SK-N-SH (cell line): ENCODE data around the gene PHYH. TPM values are rescaled to one million over a fixed set of nuclear protein-coding genes. Genes with fewer than 3 reads are reported as not detected.
"Not testable (repeated sequence)": the region's sequence is repeated elsewhere in the genome, so short reads cannot be mapped to it uniquely, and the experiment has no call there.

Experiments used
- CTCF ChIA-PET: fragments of 300-600, 350-600 bp; formaldehyde crosslinking; extraction: SDS; loops from one replicate; lab custom pipeline; 2021; lab: Yijun Ruan, JAX
- POLR2A ChIA-PET: fragments of 350-600 bp; sonication (Branson Sonifier 250); formaldehyde crosslinking; extraction: SDS; loops from one replicate; lab custom pipeline; 2020; ENCODE audit warnings: antibody characterized with exemption, inconsistent platforms; lab: Yijun Ruan, JAX
- DNase-seq: peaks from one replicate; pipeline ENCODE4 v3.0.0; 2012
- H2AFZ ChIP-seq: fragments of 200-600 bp; sonication (generic); 2 replicates; pipeline ENCODE4 v1.8.1; 2016; ENCODE audit warnings: antibody characterized with exemption, mild to moderate bottlenecking, low read depth
- H3F3A ChIP-seq: fragments of 200-600 bp; sonication (generic); replicated peaks from 2 replicates; pipeline ENCODE3; 2016; ENCODE audit warnings: antibody characterized with exemption, mild to moderate bottlenecking; ENCODE audit not compliant: insufficient read depth
- H3K27ac ChIP-seq, 2 experiments: fragments of 200-500 bp in 1 of 2; fragments of 200-600 bp in 1 of 2; sonication (Bioruptor generic) in 1 of 2; sonication (generic), shearing (Covaris generic) in 1 of 2; 2 replicates each; pipeline versions ENCODE4 v1.5.1 to v1.6.1; 2014 to 2016; ENCODE audit warnings: low read depth in 2 of 2, inconsistent platforms in 1 of 2, low read length in 1 of 2, mild to moderate bottlenecking in 1 of 2, mixed read lengths in 1 of 2
- H3K27me3 ChIP-seq: fragments of 200-600 bp; sonication (generic), shearing (Covaris generic); 2 replicates; pipeline ENCODE4 v1.6.1; 2016; ENCODE audit warnings: mixed run types; ENCODE audit not compliant: insufficient read depth
- H3K36me3 ChIP-seq, 2 experiments: fragments of 200-500 bp in 1 of 2; fragments of 200-600 bp in 1 of 2; sonication (Bioruptor generic) in 1 of 2; sonication (generic) in 1 of 2; replicated peaks in 1 of 2; 2 replicates each; pipeline versions ENCODE3 to v1.5.1; 2014 to 2016; ENCODE audit warnings: low read length in 1 of 2, mild to moderate bottlenecking in 1 of 2; ENCODE audit not compliant: insufficient read depth in 2 of 2, control insufficient read depth in 1 of 2
- H3K4me1 ChIP-seq, 2 experiments: fragments of 200-500 bp in 1 of 2; fragments of 200-600 bp in 1 of 2; sonication (Bioruptor generic) in 1 of 2; sonication (generic), shearing (Covaris generic) in 1 of 2; 2 replicates each; pipeline versions ENCODE4 v1.5.1 to v1.6.1; 2014 to 2016; ENCODE audit warnings: low read depth in 1 of 2, low read length in 1 of 2, mixed run types in 1 of 2; ENCODE audit not compliant: insufficient read depth in 2 of 2, control insufficient read depth in 1 of 2
- H3K4me2 ChIP-seq: fragments of 200-600 bp; sonication (generic), shearing (Covaris generic); 2 replicates; pipeline ENCODE4 v1.6.1; 2017; ENCODE audit warnings: mixed run types
- H3K4me3 ChIP-seq, 2 experiments: fragments of 200-500 bp in 1 of 2; fragments of 200-600 bp in 1 of 2; sonication (Bioruptor generic) in 1 of 2; sonication (generic), shearing (Covaris generic) in 1 of 2; 2 replicates each; pipeline versions ENCODE4 v1.5.1 to v1.8.1; 2014 to 2016; ENCODE audit warnings: low read depth in 2 of 2, inconsistent platforms in 1 of 2, low read length in 1 of 2, mild to moderate bottlenecking in 1 of 2, mixed read lengths in 1 of 2, moderate library complexity in 1 of 2
- H3K79me2 ChIP-seq: fragments of 200-600 bp; sonication (generic); 2 replicates; pipeline ENCODE4 v1.8.1; 2017; ENCODE audit warnings: mild to moderate bottlenecking; ENCODE audit not compliant: insufficient read depth
- H3K9ac ChIP-seq: fragments of 200-600 bp; sonication (generic); 2 replicates; pipeline ENCODE4 v1.6.1; 2017; ENCODE audit warnings: mixed run types
- H3K9me2 ChIP-seq: fragments of 200-600 bp; sonication (generic); 2 replicates; pipeline ENCODE4 v1.6.1; 2017; ENCODE audit warnings: mixed run types
- H3K9me3 ChIP-seq: fragments of 200-600 bp; sonication (generic); 2 replicates; pipeline ENCODE4 v1.6.1; 2017; ENCODE audit warnings: mixed run types, mild to moderate bottlenecking, moderate library complexity
- H4K20me1 ChIP-seq: fragments of 200-600 bp; sonication (generic); 2 replicates; pipeline ENCODE4 v1.6.1; 2017; ENCODE audit warnings: mild to moderate bottlenecking, mixed run types; ENCODE audit not compliant: insufficient read depth
- CHD2 ChIP-seq: fragments of 150-350 bp; IDR thresholded peaks from 2 replicates; pipeline ENCODE4 v1.6.1; 2018; ENCODE audit warnings: low read length; ENCODE audit not compliant: partially characterized antibody
- FOSL2 ChIP-seq: IDR thresholded peaks from 2 replicates; pipeline ENCODE4 v1.4.0; 2012; ENCODE audit warnings: low read depth, mild to moderate bottlenecking, moderate library complexity, borderline replicate concordance
- FOXJ3 ChIP-seq: sonication (generic); formaldehyde crosslinking; IDR thresholded peaks from 2 replicates; pipeline ENCODE4 v1.5.1; 2020; ENCODE audit warnings: mild to moderate bottlenecking, missing genetic modification reagents
- FOXM1 ChIP-seq: IDR thresholded peaks from 2 replicates; pipeline ENCODE4 v1.4.0; 2012; ENCODE audit warnings: low read depth, mild to moderate bottlenecking
- MEF2A ChIP-seq: IDR thresholded peaks from 2 replicates; pipeline ENCODE4 v1.4.0; 2012; ENCODE audit warnings: low read depth, borderline replicate concordance
- MXI1 ChIP-seq: IDR thresholded peaks from 2 replicates; pipeline ENCODE4 v1.6.1; 2012; ENCODE audit warnings: mild to moderate bottlenecking, low read depth, low read length, improper control_type of control experiment
- NFIC ChIP-seq: IDR thresholded peaks from 2 replicates; pipeline ENCODE4 v1.4.0; 2012; ENCODE audit warnings: borderline replicate concordance
- POLR2AphosphoS5 ChIP-seq: IDR thresholded peaks from 2 replicates; pipeline ENCODE4 v1.6.1; 2012; ENCODE audit warnings: low read depth, low read length
- RCOR1 ChIP-seq: fragments of 150-350 bp; IDR thresholded peaks from 2 replicates; pipeline ENCODE4 v1.6.1; 2017; ENCODE audit warnings: antibody characterized with exemption, low read length
- RFX5 ChIP-seq: IDR thresholded peaks from 2 replicates; pipeline ENCODE4 v1.6.1; 2012; ENCODE audit warnings: mild to moderate bottlenecking, improper control_type of control experiment, low read length
- SIN3A ChIP-seq: IDR thresholded peaks from 2 replicates; pipeline ENCODE4 v1.6.1; 2012; ENCODE audit warnings: low read depth, mild to moderate bottlenecking, low read length, moderate library complexity, borderline replicate concordance
- SMC3 ChIP-seq: IDR thresholded peaks from 2 replicates; pipeline ENCODE4 v1.6.1; 2012; ENCODE audit warnings: low read depth, low read length, improper control_type of control experiment
- TAF1 ChIP-seq: IDR thresholded peaks from 2 replicates; pipeline ENCODE4 v1.6.1; 2012; ENCODE audit warnings: low read depth, mild to moderate bottlenecking, low read length, moderate library complexity, borderline replicate concordance
- TCF12 ChIP-seq: IDR thresholded peaks from 2 replicates; pipeline ENCODE4 v1.4.0; 2012
- TEAD4 ChIP-seq: IDR thresholded peaks from 2 replicates; pipeline ENCODE4 v1.4.0; 2012; ENCODE audit warnings: mild to moderate bottlenecking, borderline replicate concordance; ENCODE audit not compliant: insufficient read depth
- USF2 ChIP-seq: fragments of 150-350 bp; IDR thresholded peaks from 2 replicates; pipeline ENCODE4 v1.6.1; 2017; ENCODE audit warnings: antibody characterized with exemption, low read length, low read depth, borderline replicate concordance
- WGBS: methylation state at CpG from one replicate; pipeline ENCODE4 v1.1.6; 2017; ENCODE audit warnings: low lambda C conversion rate; 5-methylcytosine and 5-hydroxymethylcytosine counted together
- polyA plus RNA-seq, 3 experiments: library from polyadenylated mRNA; depleted of rRNA; stranded (reverse); fragments of >200 nt; gene quantifications; 2 replicates each; pipeline ENCODE4 v1.2.3, GENCODE V29; 2012
- TF ChIP-seq, protein P1 (sequence below): IDR thresholded peaks from 2 replicates; pipeline ENCODE4 v1.4.0; 2012; ENCODE audit warnings: low read depth
- TF ChIP-seq, protein P2 (sequence below): IDR thresholded peaks from 2 replicates; pipeline ENCODE4; 2012

PHYH gene
- polyA plus RNA-seq, 1 of the 3 experiments (the other 2 are of a cell fraction), result 16.2 TPM

DNA sequence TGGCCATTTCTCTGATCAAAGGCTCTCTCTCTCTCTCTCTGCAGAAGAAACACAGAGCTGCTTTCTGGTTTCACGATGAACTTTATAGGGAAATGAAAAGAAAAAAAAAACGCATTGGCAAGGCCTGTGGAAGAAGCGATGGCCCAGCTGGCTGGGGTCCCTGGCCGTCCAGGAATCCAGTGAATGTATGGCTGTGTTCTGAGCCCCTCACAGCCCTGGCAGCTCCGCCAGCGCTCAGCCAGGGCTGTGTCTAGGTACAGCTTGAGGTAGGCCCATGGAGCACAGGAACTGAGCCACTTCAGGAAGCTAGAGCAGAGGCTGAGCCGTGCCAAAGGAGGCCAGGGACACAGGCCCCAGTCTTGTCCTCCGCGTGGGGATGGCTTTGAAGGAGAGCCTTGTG is 52.6 kb downstream of the PHYH start (continued):
- no peak for TF ChIP-seq FOSL2
- TF ChIP-seq SMC3, result no peak
- no peak for TF ChIP-seq USF2

DNA sequence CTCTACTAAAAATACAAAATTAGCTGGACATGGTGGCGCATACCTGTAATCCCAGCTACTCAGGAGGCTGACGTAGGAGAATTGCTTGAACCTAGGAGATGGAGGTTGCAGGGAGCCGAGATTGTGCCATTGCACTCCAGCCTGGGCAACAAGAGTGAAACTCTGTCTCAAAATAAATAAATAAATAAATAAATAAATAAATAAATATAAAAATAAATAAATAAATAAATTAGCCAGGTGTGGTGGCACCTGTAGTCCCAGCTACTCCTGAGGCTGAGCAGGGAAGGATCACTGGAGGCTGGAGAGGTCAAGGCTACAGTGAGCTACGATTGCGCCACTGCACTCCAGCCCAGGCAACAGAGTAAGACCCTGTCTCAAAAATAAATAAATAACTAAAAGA is 57.6 kb downstream of the PHYH start:
- H3K9me2 ChIP-seq, H3K79me2 ChIP-seq, H3K27ac ChIP-seq, POLR2A ChIA-PET, H4K20me1 ChIP-seq, H3K36me3 ChIP-seq, H2AFZ ChIP-seq, H3K4me2 ChIP-seq, H3K9ac ChIP-seq, H3K4me1 ChIP-seq, H3F3A ChIP-seq, DNase-seq, H3K27me3 ChIP-seq, H3K4me3 ChIP-seq, H3K9me3 ChIP-seq, CTCF ChIA-PET: not testable (repeated sequence)
- 76% methylated on average over 5 of the region's 5 CpGs for WGBS

DNA sequence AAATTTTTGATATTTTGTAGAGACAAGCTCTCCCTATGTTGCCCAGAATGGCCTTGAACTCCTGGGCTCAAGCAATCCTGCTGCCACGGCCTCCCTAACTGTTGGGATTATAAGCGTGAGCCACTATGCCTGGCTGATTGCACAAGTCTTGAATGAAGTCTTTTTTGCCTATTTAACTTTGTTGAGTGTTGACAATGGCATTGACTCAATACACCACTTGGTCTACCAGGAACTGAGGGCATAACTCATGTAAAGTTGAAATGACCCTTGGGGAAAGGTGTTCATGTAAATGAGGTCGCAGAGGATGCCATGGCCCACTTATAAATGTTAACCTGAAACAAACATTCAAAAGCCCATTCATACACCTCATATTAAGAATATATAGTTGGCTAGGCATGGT is 58.3 kb downstream of the PHYH start:
- H3K9me3 ChIP-seq, result no peaks in the 10 kb centered on the region
- WGBS, result 49% methylated on average over 3 of the region's 3 CpGs
- H3K4me3 ChIP-seq, result no peak overlapping the region
- H3K27me3 ChIP-seq, result no peaks in the 10 kb centered on the region
- CTCF ChIA-PET, result no interaction called here
- H4K20me1 ChIP-seq, result no peaks in the 10 kb centered on the region
- DNase-seq, result no peak
- H3F3A ChIP-seq, result no peaks in the 10 kb centered on the region
- no peaks in the 10 kb centered on the region for H3K4me1 ChIP-seq
- no peaks in the 10 kb centered on the region for H3K79me2 ChIP-seq
- H3K27ac ChIP-seq, result no peak overlapping the region
- no peak overlapping the region for H3K4me2 ChIP-seq
- H3K9ac ChIP-seq, result no peak overlapping the region
- H2AFZ ChIP-seq, result no peak overlapping the region
- H3K36me3 ChIP-seq, result no peaks in the 10 kb centered on the region
- no peak for TF ChIP-seq MXI1
- TF ChIP-seq SIN3A, result no peak
- no peak for TF ChIP-seq FOXJ3 (CRISPR knock-in tag)
- TF ChIP-seq MEF2A, result no peak
- TF ChIP-seq, protein P1, sequence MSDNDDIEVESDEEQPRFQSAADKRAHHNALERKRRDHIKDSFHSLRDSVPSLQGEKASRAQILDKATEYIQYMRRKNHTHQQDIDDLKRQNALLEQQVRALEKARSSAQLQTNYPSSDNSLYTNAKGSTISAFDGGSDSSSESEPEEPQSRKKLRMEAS, result no peak
- TF ChIP-seq TEAD4, result no peak
- TF ChIP-seq TAF1, result no peak
- TF ChIP-seq POLR2AphosphoS5, result no peak
- no peak for TF ChIP-seq TCF12
- TF ChIP-seq RFX5, result no peak
- TF ChIP-seq NFIC, result no peak
- no peak for TF ChIP-seq FOXM1
- TF ChIP-seq, protein P2, sequence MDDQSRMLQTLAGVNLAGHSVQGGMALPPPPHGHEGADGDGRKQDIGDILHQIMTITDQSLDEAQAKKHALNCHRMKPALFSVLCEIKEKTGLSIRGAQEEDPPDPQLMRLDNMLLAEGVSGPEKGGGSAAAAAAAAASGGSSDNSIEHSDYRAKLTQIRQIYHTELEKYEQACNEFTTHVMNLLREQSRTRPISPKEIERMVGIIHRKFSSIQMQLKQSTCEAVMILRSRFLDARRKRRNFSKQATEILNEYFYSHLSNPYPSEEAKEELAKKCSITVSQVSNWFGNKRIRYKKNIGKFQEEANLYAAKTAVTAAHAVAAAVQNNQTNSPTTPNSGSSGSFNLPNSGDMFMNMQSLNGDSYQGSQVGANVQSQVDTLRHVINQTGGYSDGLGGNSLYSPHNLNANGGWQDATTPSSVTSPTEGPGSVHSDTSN, result no peak
- no peak for TF ChIP-seq CHD2
- no peak for TF ChIP-seq RCOR1
- TF ChIP-seq, all 33 proteins: peak for 0
- no peaks in the 10 kb centered on the region for H3K9me2 ChIP-seq
- POLR2A ChIA-PET, result no interaction called here
